ENCODE results near the gene MYL12A.

DNA sequence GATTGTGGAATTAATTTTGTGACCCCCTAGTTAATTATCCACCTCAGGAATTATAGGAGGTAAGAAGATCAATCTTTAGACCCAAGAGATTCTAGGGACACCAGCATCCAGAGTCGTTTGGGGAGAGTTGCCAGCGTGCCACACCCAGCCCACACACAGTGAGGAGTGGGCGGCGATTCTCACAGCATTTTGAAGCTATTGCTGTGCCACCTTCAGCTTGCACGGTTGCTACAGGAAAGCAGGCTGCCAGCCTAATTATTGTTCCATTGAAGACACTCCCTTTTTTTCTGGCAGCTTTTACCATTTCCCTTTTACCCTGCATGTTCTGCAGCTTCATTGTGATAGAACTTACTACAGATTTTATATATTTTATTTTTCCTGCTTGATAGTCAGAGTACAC, 13.1 kb upstream of the MYL12A start:
- TF ChIP-seq, protein P1, sequence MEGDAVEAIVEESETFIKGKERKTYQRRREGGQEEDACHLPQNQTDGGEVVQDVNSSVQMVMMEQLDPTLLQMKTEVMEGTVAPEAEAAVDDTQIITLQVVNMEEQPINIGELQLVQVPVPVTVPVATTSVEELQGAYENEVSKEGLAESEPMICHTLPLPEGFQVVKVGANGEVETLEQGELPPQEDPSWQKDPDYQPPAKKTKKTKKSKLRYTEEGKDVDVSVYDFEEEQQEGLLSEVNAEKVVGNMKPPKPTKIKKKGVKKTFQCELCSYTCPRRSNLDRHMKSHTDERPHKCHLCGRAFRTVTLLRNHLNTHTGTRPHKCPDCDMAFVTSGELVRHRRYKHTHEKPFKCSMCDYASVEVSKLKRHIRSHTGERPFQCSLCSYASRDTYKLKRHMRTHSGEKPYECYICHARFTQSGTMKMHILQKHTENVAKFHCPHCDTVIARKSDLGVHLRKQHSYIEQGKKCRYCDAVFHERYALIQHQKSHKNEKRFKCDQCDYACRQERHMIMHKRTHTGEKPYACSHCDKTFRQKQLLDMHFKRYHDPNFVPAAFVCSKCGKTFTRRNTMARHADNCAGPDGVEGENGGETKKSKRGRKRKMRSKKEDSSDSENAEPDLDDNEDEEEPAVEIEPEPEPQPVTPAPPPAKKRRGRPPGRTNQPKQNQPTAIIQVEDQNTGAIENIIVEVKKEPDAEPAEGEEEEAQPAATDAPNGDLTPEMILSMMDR (IDR thresholded peaks at IDR 0.05) = no peak
- no peak for TF ChIP-seq POLR2A (IDR thresholded peaks at IDR 0.05)

All from esophagus squamous epithelium (tissue), 4 donors.